Activated CD8-positive, alpha-beta memory T cell treated with anti-CD3 and anti-CD28 coated beads for 1 hour (primary cell): Measurements from ENCODE around the gene HMGN3.

Experiments used
- DNase-seq, 2 donors: peaks; one replicate each; pipeline ENCODE4 v3.0.0-alpha.2; 2020; ENCODE audit warnings: low read depth in 1 of 2; ENCODE audit errors: extremely low read depth in 1 of 2

Gene HMGN3

GRCh38 chr6:79233611-79234149 lies 802 bp downstream of the HMGN3 start:
- DNase-seq: peak; percentile 7 to 39

GRCh38 chr6:79232696-79233462 lies 1.6 kb downstream of the HMGN3 start:
- no peak for DNase-seq

DNA sequence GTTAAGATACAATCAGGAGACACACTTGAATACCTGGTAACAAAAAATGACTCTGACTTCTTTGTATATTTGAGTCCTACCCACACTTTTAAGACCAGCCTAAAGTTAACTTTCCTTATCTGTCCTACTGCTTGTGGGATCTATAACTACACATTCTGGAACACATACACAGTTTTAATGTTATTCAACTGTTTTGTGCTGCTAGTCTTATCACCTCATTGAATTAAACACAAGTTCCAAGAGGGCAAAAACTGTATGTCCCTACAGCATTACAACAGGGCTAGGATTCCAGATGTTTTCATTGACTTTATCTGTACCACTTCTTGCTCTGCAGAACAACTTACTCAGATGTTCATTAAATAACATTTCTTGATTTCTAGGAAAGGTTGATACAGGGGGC lies 2.8 kb downstream of the HMGN3 start:
- DNase-seq: no peak

DNA sequence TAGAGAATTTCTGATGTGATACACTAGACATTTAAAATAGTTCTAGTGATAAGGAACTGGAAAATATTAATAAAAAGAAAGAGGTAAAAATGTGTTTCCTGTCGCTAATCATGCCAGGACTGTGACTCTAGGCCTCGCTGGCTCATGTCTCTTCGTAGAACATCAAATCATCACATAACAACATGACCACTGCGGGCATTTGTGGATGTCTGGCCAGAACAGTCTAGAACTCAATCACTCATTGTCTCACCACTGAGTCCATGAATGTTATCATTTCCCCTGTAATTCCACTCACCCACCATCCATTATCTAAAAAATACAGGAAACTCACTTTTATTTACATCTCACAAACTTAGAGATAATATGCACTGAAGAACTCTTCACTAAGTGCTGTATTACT lies 3.4 kb downstream of the HMGN3 start:
- no peak for DNase-seq

GRCh38 chr6:79230149-79230548 lies 4.3 kb downstream of the HMGN3 start:
- no peak for DNase-seq

DNA sequence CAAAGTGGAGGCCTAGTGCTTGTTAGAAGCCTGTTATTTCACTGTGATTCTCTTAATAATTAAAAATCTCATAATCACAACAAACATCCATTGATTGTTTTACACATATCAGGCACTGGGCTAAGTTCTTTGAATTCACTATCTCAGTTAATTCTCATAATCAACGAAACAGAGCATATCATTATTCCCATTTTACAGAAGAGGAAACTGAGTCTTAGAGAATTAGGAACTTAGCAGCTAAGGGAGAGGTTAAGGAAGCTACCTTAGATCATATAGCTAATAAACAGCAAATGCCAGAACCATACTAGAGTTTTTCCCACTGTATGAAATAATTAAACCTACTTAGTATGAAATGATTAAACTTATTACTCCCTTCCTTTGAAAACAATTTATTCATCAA lies 7.0 kb downstream of the HMGN3 start:
- no peak for DNase-seq

DNA sequence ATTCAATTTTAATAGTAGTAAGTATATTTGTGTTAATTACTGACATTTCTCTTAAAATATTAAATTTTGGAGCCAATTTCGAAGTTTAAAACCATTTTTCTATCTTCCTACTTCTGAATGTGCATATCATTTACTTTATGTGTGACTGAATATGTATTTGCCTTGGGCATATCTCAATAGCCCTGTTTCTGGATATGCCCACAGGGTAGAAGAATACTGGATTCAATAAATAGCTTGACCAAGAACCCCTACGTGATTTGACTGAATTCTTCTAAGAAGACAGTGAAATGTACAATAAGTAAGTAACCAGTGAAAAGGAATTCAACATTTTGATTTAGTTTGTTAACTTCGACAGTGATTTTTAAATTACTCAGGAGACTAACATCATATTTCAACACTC lies 7.8 kb downstream of the HMGN3 start:
- DNase-seq: no peak

DNA sequence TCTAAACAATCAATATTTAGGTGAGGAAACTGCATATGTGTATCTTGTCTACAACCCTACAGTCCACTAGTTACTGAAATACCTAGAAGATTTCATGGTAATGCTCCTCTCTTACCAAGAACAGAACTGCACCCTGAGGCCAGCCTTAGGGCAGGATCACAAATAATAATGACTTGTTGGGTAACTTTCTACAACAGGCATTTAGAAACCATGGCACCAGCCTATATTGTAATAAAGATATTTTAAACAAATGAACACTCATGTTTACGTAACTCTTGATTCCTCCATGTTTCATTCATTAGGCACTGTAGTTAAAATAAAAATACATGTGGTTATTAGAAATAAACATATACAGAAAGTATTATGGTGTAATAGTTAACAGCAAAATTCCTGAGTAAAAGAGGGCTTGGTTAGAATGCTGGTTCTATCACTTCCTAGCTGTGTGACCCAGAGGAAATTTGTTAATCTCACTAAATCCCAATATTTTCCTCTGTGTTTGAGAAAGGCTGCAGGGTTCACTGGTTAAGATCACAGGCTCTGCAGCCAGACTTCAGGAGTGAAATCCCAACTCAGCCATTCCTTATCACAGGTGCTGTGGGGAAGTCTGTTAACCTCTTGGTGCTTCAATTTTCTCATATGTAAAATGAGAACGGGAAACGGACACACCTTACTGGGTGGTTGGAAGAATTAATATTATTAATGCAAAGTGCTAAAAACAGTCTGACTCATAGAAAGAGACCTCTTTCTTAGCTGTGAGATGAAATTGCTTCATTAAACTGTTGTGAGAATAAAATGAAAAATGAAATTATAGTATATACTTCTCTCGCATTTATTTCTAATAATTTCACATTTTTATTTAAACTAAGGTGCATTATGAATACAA lies 8.5 kb downstream of the HMGN3 start:
- DNase-seq: no peak

DNA sequence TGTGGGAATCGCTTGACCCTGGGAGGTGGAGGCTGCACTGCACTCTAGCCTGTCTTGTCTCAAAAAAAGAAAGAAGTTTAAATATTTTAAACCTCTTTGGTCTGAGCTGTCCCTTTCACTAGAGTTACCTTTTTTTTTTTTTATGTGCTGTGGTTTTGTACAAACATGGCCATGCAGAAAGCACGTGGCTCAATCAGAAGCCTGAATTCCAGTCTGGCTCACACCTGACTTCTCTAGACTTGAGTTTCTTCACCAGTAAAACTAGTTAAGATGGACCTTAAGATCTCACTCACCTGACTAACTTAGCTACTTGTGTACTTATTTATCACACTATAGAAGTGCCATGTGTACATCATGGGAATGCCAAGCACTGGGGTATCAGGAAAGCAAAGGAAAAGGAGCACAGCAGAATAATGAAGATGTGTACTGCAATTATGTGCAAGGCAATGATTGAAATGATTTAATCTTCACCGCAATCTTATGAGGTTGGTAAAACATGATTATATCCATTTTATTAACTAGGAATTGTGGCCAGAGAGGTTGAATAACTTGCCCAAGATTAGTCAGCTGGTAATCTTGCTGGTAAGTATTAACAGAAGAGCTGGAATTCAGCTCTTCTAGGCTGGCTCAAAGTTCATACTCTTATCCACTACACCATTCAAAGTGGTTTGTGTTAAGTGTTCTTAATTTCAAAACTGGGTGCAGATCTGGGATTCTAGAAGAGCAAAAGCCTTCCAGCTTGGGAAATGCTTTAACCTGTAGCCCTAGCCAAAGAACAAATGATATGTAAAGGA lies 10.7 kb downstream of the HMGN3 start:
- DNase-seq: no peak

DNA sequence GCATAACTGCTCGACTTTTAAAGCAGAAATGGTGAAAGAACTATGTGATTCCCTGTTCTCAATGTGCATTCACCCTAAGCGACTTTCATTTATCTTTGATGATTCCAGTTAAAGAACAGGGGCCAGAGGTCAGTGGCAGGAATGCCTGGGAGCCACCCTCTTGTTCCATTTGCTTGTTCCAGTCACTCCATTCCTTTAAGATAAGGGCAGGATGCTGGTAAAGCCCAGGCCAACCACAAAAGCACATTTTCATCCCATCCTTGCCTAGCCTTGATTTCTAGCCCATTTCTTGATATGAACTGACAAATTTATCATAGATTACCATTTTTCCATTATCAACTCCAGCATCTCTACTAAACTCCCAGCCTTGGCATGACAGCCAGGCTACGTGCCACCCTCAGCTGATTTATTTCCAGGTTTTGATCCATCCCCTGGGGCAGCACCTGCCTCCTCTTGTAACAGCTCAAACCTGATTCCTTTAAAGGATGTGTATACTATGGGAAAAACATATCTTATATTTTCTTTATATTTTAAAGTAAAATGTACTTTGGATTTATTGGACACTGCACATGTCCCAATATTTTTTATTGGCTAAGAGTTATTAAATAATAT lies 19.2 kb downstream of the HMGN3 start:
- DNase-seq: no peak

DNA sequence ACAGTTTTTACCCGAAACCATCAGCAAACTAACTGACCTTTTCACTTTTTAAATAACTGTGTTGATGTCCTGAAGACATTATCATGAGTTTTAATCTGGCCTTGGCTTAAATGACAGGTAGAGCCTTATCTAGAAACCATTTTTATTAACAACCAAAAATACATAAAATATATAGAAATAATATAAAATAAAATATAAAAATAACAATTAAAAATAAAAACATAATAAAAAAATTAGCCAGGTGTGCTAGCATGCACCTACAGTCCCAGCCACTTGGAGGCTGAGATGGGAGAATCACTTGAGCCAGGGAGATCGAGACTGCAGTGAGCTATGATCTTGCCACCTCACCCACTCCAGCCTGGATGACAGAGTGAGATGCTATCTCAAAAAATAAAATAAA lies 21.6 kb downstream of the HMGN3 start:
- DNase-seq: no peak

GRCh38 chr6:79208816-79209215 lies 25.7 kb downstream of the HMGN3 start:
- DNase-seq: no peak

GRCh38 chr6:79203753-79204253 lies 30.7 kb downstream of the HMGN3 start:
- DNase-seq: no peak

DNA sequence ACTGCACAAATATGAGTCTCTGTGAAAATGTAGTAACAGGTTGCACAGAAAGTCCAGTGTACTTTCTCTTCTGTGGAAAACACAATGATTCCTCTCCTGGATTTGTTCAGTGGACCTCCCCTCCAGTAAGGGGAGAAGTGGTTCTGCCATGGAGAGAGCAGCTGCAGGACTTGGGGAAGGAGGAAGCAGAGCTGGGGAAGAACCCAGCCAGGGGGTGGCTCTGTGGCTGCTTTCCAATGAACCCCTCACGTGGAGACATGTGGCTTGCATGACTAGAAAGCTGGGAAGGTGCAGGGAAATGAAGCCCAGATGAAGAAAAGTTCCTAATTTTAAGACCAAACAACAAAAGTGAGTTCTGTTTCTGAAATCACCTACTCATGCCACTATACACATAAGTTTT lies 31.9 kb downstream of the HMGN3 start:
- no peak for DNase-seq

- DNase-seq: no peak
Observed at GRCh38 chr6:79201983-79202382, 32.5 kb downstream of the HMGN3 start.

DNA sequence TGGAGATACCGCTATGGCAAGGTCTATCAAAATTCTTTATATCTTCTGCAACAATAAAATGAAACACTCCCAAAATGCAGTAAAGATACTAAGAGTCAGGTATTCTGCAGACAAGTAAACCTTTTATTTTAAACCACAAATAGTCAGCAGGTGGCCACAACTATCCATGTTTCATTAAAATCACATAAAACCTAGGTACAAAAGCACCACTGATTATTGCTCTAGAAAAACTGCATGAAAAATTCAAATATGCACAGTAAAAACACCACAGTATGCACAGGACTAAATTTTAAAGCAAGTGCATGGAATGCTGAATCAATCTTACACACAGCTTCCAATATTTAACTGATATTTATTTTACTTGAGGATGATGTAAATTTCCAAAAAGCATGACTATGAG lies 33.3 kb downstream of the HMGN3 start:
- no peak for DNase-seq

GRCh38 chr6:79196912-79197311 lies 37.6 kb downstream of the HMGN3 start:
- no peak for DNase-seq

- DNase-seq: no peak
Observed at GRCh38 chr6:79193971-79194370, 40.5 kb downstream of the HMGN3 start.

DNA sequence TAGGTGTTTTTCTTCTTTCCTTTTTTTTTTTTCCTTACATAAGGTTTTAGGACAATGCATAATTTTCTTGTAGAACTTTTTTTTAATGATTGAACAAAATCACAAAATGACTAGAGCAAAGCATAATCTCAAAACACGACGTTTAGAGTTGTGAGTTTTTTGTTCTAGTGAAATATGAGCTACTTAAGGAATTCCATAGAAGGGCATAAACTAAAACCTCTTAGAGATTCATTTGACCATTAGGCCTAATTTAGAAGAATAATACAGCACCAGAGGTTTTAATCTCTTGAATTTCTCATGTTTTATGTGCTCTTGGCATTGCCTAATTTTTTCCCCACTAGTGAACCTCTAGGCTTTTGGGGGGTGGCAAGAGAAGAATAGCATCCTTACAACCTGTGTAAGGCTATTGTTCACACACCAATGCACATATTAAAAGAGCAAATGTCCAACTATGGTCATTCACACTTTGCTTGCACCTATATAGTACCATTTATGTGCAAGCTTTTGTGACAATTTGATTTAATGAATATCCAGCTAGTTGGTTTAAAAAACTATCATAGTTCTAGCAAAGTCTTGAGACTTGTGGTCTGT lies 44.6 kb downstream of the HMGN3 start:
- no peak for DNase-seq

DNA sequence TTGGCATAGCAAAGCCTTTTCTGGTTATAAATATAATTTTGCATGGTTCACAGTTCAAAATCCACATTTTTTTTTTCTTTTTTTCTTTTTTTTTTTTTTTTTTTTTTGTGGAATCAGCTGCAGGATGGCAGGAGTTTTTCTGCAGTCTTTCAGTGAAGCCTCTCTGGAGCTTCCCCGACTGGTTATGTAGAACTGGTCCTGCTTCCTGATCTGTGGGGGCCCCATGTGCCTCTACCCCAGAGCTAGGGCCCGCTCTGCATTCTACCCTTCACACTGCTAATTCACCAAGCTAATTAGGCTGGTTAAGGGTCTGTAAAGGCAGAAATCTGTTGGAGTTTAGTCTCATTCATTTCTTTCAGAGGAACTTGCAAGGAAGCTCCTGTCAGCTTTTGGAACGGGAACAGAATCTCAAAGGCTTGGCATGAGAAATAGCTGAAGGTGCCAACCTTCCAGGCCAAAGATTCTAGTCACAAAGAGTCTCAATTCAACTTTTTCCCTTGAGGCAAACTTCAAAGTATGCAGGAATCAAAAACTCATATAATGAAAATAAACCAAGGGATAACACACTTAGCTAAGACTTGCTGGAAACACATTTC lies 45.5 kb downstream of the HMGN3 start:
- no peak for DNase-seq
